GDM1 (cell line): ENCODE data around the gene CLDN15.
A peak's percentile ranks its signal among the peaks of the same experiment; 100 is the strongest.
"Not testable (repeated sequence)": the region's sequence is repeated elsewhere in the genome, so short reads cannot be mapped to it uniquely, and the experiment has no call there.

Source experiments
- DNase-seq: peaks from one replicate; lab custom pipeline; 2025; lab: John Stamatoyannopoulos, UW

Gene CLDN15

GRCh38 chr7:101222275-101222830 is 15.2 kb downstream of the CLDN15 start:
- no peak for DNase-seq

DNA sequence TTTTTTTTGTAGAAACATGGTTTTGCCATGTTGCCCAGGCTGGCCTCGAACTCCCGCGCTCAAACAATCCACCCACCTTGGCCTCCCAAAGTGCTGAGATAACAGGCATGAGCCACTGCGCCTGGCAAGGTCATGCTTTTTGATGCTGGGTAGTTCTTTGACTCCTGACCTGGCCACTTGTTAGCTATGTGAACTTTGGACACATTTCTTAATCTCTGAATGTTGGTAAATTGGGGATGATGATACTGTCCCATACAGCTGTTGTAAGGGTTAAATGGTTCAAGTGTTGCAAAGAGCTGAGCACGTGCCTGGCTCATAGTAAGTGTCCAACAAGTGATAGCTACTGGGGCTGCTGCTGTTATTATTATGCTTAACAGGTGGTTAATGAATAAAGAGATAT is 17.3 kb downstream of the CLDN15 start:
- DNase-seq: no peak

DNA sequence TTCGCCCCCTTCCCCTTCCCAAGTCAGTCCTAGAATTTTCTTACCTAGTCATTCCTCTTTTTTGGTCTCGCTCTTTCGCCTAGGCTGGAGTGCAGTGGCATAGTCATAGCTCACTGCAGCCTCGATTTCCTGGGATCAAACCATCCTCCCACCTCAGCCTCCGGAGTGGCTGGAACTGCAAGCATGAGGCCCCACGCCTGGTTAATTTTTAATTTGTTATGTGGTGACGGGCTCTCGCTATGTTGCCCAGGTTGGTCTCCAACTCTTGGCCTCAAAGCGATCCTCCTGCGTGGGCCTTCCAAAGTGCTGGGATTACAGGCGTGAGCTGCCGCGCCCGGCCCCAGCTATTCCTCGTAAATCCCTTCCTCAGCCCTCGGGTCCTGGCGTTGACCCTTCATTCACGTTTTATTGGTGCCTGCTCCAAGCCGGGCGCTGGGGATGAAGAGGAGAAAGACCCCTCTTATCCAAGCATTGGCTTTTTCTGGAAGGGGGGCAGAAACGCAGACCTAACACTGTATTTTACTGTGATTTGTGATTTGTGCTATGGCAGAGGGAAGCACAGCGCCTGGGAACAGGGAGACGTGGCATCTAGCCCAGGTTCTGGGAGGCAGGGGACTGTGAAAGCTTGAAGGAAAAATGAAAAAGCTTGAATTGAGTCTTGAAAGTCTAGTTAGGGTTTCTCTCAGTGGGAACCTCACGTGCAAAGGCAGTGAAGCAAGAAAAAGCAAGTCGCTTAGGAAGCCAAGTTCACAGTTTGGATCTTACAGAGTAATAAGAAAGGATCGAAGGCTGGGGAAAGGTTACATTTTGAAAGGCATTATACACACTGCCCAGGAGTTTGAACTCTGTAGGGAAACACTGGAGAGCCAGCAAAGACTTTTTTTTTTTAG is 19.1 kb downstream of the CLDN15 start:
- no peak for DNase-seq

DNA sequence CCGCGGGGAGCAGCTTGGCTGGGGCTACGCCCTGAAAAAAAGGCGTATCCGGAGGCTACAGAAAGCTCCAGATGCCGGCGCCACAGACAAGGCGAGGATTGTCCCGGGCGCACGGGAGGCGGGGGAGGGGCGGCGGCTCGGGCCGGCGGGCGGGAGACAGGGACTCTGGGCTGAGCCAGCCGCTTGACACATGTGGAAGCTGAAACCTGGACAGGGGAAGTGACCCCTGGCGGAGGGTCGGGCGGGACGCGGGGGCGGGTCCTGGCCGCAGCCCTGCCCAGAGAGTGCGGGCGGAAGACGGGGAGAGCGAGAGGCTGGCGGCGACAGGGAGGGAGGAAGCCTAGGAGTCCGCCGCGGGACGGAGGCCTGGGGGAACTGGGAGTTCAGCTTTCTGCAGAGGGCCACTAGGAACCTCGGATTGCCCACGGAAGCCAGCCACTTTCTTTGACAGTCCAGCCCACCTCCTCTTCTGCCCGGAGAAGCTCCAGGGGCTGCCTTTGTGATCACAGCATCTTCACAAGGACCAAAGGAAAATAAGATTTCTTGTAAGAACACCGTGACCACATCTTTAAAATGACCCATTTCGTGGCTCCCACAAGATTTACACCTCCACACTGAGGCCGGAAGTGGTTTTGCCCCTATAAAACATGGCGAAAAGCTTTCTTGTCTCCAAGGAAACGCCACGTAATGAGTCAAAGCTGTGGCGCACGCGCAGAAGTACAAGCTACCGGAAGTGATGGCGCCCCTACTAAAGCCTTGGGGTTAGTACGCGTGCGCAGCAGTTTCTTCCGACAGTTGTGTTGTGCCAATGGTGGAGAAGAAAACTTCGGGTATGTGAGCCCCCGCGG is 20.0 kb downstream of the CLDN15 start, which contains the start of the genes PLOD3 and ZNHIT1:
PLOD3 (minus strand) TSS at position 194 of the 848 bp plus-strand sequence. CDS start 307 bp downstream, outside the sequence.
ZNHIT1 (plus strand) TSS at position 778 of the 848 bp plus-strand sequence; CDS start at position 809, 31 bp downstream.
- peak; percentile 93 for DNase-seq

DNA sequence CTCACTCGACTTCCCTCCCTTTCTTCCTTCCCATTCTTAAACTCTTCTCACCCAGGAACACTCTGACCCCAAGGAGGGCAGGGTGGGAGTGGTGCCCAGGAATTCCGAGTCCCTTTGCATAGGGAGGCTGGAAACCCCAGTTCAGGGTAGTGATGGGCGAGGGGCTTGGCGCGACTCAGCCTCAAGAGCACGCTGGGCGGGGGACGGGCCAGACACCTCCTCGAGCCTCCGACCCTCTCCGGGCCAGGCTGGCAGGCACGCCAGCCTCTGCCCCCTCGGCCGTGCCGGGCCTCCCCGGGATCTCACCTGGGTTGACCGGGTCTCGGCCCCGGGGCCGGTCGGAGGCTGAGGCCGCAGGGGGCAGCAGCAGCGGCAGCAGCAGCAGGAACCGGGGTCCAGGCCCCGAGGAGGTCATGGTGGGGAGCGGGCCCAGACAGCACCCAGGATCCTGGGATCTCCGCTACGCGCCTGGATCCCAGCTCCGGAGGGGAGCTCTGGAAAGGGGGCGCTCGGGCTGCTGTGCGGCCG is 20.7 kb downstream of the CLDN15 start:
- DNase-seq: no peak

DNA sequence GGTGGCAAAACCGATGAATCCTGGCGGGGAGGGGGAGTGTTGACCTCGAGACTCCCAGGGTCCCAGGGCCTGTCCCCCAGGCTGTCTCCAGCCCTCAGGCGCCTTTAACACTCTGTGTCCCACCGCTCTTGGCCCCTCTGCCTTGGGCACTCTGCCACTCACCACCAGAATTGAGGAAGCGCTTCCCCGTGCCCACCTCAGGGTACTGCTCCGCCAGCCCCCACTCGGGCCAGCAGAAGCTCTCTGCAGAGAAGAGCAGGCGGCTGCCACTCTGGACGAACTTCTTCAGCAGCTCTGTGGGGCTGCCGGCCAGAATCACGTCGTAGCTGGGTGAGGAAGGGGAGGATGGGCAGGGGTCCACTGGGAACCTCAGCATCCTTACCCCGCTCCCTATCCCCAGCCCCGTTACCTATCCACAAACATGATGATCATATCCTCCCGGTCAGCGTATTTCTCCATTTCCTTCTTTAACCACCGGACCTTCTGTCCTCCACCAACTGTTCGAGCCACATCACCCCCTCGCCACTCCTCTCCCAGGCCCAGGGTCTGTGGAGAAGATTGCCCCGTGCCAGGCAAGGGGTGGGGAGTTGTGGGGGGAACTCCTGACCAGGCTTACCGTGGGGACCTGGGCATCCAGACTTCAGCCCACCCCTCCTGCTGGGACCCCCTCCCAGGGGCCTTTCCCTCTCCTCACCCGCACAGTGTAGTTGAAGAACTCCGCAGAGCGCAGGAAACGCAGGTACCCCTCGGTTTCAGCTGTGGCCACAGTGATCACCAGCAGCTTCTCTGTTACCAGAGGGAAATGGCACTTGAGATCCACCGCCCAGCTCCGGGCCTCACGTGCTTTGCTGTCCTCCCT is 21.4 kb downstream of the CLDN15 start:
- no peak for DNase-seq

- DNase-seq: no peak
Measured at GRCh38 chr7:101212014-101212413, 25.6 kb downstream of the CLDN15 start.

DNA sequence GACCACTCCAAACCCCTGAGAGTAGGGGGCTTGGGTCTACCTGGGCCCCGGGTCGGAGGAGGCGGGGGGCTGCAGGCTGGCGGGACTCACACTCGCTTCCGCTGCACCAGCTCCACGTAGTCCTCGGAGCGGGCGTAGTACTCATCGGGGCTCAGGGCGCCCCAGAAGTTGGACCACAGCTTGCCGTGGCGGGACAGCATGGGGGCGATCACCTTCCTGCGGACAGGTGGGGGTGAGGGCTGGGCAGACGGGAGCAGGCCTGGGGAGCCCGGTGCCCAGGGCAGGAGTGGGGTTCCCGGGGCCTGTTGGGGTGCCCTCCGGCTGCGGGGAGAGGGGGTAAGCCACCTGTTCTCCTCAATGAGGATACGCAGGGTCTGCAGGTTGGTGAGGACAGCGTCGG is 26.1 kb downstream of the CLDN15 start:
- DNase-seq: no peak

DNA sequence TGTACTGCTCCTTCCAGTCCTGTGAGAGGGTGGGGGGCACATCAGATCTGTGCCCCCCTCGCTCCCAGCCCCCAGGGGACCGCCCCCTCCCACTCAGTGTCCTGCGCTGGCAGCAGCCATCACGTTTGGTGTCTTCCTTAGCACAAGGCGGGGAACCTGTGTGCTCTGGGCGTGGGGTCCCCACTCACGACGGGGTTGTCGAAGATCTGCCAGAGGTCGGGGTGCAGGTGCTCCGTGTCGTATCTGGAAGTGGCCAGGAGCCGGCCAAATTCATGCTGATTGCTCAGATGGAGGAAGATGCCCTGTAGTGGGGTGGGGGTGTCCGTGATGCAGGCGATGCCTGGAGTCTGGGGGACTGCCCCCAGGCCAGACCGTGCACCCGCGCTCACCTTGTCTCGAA is 27.5 kb downstream of the CLDN15 start:
- no peak for DNase-seq

GRCh38 chr7:101208794-101209193 is 28.8 kb downstream of the CLDN15 start:
- no peak for DNase-seq

- no peak for DNase-seq
Measured at GRCh38 chr7:101207459-101207858, 30.1 kb downstream of the CLDN15 start.

GRCh38 chr7:101206665-101207042 is 30.9 kb downstream of the CLDN15 start:
- no peak for DNase-seq

GRCh38 chr7:101205901-101206664 is 31.5 kb downstream of the CLDN15 start:
- DNase-seq: no peak

- not testable (repeated sequence) for DNase-seq
Measured at GRCh38 chr7:101203740-101204738, 33.6 kb downstream of the CLDN15 start.

DNA sequence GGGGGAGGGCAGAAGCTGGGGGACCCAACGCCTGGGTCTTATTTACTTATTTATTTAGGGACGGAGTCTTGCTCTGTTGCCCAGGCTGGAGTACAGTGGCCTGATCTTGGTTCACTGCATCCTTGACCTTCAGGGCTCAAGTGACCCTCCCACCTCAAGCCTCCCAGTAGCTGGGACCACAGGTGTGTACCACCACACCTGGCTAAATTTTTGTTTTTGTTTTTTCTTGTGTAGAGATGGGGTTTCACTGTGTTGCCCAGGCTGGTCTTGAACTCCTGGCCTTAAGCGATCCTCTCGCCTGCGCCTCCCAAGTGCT is 35.0 kb downstream of the CLDN15 start:
- DNase-seq: no peak

DNA sequence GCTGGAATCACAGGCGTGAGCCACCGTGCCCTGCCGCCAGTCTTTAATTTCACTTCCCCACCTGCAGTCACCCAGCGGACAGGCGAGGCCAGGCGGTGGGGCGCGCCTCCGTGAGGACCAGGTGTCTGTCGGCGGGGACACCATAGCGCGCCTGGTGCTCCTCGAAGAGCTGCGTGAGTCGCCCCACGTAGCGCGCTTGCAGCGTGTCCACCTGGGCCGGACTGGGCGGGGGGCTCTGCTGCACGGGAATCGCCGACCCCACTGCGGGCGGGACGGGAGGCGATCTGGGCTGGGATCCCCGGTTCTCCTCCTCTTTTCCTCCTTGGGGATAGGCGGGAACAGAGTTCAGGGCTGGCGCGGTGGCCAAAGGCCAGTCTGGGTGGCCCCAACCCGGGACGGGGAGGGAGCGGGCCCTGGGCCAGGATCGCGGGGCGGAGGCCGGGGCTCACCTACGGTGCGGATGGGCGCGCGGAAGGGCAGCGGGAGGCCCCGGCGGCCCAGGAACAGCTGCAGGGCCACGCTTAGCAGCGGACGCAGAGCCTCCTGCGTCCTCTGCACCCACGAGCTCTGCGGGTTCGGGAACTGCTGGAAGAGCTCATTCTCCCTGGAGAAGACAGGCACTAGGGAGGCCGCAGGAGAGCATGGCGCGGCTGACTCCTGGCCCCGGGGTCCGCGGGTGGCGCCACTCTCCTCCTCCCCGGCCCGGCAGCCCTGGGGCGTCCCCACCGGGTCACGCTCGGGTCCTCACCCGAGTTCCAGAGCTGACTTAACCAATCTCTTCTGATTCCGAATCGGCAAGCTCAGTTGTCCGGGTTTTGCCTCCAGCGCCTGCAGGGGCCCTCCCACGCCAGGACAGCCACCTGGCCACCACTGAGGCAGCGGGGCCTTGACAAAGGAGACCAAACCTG is 35.7 kb downstream of the CLDN15 start:
- DNase-seq: no peak

- no peak for DNase-seq
Measured at GRCh38 chr7:101200862-101201599, 36.6 kb downstream of the CLDN15 start, which contains the start of gene MOGAT3. TSS of gene MOGAT3 (minus strand) at chr7:101201036. CDS start at chr7:101200854, 182 bp downstream.

DNA sequence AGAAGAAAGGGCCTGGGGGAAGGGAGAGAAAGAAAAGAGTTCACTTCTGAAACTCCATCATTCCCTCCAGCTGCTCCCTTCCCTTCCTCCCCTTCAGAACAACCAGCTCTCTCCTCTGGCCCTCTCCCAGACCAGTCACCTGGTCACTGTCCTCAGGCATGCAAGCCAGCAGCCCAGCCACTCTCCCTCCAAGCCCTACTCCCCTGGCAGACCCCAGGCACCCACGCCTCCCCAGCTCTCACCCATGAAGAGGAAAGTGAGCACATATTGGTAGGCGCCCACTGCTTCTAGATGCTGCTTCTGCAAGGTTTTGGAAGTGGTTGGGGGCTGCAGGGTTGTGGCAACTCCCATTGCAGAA is 37.1 kb downstream of the CLDN15 start:
- no peak for DNase-seq
